K562 (cell line): ENCODE results near the gene SMAP2. TPM values are rescaled to one million over a fixed set of nuclear protein-coding genes. Genes with fewer than 3 reads are reported as not detected.

Source experiments
- CEBPG ChIP-seq, 3 experiments: fragments of 200-800 bp in 1 of 3; sonication (Bioruptor generic) in 1 of 3; sonication (generic) in 1 of 3; formaldehyde crosslinking in 1 of 3; IDR thresholded peaks in 2 of 3; conservative IDR thresholded peaks in 1 of 3; 2 replicates each; pipeline versions ENCODE4 v1.6.1 to v1.8.0; 2016 to 2022; ENCODE audit warnings: missing compliant biosample characterization in 2 of 3, missing genetic modification characterization in 2 of 3, mild to moderate bottlenecking in 1 of 3, missing genetic modification reagents in 1 of 3
- CHD7 ChIP-seq: fragments of 200-600 bp; sonication (generic); IDR thresholded peaks from one replicate; pipeline ENCODE4 v1.6.1; 2012; ENCODE audit warnings: mild to moderate bottlenecking, low read depth, low read length, inconsistent platforms
- YY1 ChIP-seq, 3 experiments: IDR thresholded peaks; 2 replicates each; pipeline ENCODE4 v1.6.1; 2011; ENCODE audit warnings: low read length in 2 of 3, mild to moderate bottlenecking in 2 of 3, moderate library complexity in 2 of 3, borderline replicate concordance in 1 of 3, control low read depth in 1 of 3, low read depth in 1 of 3; ENCODE audit not compliant: insufficient read depth in 3 of 3, insufficient replicate concordance in 2 of 3, control insufficient read depth in 1 of 3, insufficient read length in 1 of 3; ENCODE audit errors: extremely low read depth in 1 of 3
- ZNF318 ChIP-seq, 2 experiments: fragments of 450-650 bp; IDR thresholded peaks; 2 replicates each; pipeline ENCODE4 v1.6.1; 2016; ENCODE audit warnings: mild to moderate bottlenecking in 2 of 2, borderline replicate concordance in 1 of 2, low read depth in 1 of 2, moderate library complexity in 1 of 2
- polyA plus RNA-seq, 8 experiments: library from polyadenylated mRNA; depleted of rRNA in 4 of 8; stranded (reverse) in 5 of 8; unstranded in 3 of 8; fragments of >200 nt; fragmentation: Nextera tagmentation in 2 of 8; fragmentation: Illumina TruSeq in 1 of 8; extraction: Ambion mirVana in 2 of 8; extraction: Trizol in 1 of 8; gene quantifications; 2 replicates each; pipeline versions ENCODE4 v1.2.1 to v1.2.3, GENCODE V29; 2011 to 2014; ENCODE audit warnings: inconsistent platforms in 1 of 8, missing spikeins in 1 of 8
- total RNA-seq, 7 experiments: library from RNA; depleted of rRNA in 6 of 7; stranded (reverse); fragments of >200 nt in 6 of 7; fragmentation: Illumina TruSeq in 2 of 7; extraction: Trizol in 2 of 7; gene quantifications; 2 replicates each; pipeline versions ENCODE4 v1.2.1 to v1.2.3, GENCODE V29; 2011 to 2021; ENCODE audit warnings: low replicate concordance in 1 of 7

Gene SMAP2
- total and polyA plus RNA-seq, 9 of the 15 experiments (the other 6 are each of a cell fraction or from before 2014, with no cell fraction given): 38.7 to 212 (median 94.1) TPM

- TF ChIP-seq CEBPG (CRISPR knock-in tag; IDR thresholded peaks at IDR 0.05) (peak; percentile 96), CEBPG (tag; conservative IDR thresholded peaks at IDR 0.05 in 1 of 2, IDR thresholded peaks at IDR 0.05 in 1 of 2) (peak; percentile 92 to 97), ZNF318 (IDR thresholded peaks at IDR 0.05; ENCODE audit: borderline replicate concordance in 1 of 2, low read depth in 1 of 2) (peak in 1 of 2 experiments; percentile 51; a peak in 1 of 4 replicates), CHD7 (no peak), YY1 (IDR thresholded peaks at IDR 0.05; ENCODE audit: borderline replicate concordance in 1 of 3, control insufficient read depth in 1 of 3, extremely low read depth in 1 of 3, insufficient read depth in 3 of 3, insufficient read length in 1 of 3, insufficient replicate concordance in 2 of 3, low read depth in 1 of 3, low read length in 2 of 3) (peak in 1 of 3 experiments; percentile 9)
Measured at GRCh38 chr1:40450495-40451237, 77.1 kb downstream of the SMAP2 start (continued).
